Endothelial cell (in vitro differentiated cells): Measurements from ENCODE around the gene IQCM. TPM values are rescaled to one million over a fixed set of nuclear protein-coding genes. Genes with fewer than 3 reads are reported as not detected.
"Not testable (repeated sequence)": the region's sequence is repeated elsewhere in the genome, so short reads cannot be mapped to it uniquely, and the experiment has no call there.

Experiments used
- DNase-seq: peaks from one replicate; pipeline ENCODE4 v3.0.0; 2021; ENCODE audit warnings: low spot score
- H3K27ac Mint-ChIP-seq: one replicate; pipeline ENCODE4 v1.8.0; 2021; ENCODE audit warnings: mixed read lengths, inconsistent platforms; ENCODE audit not compliant: unreplicated experiment
- H3K27me3 Mint-ChIP-seq: one replicate; pipeline ENCODE4 v1.8.0; 2021; ENCODE audit warnings: mild to moderate bottlenecking, moderate library complexity, mixed read lengths, inconsistent platforms; ENCODE audit not compliant: unreplicated experiment
- H3K36me3 Mint-ChIP-seq: one replicate; pipeline ENCODE4 v1.8.0; 2021; ENCODE audit warnings: mild to moderate bottlenecking, low read depth, mixed read lengths, inconsistent platforms; ENCODE audit not compliant: unreplicated experiment
- H3K4me1 Mint-ChIP-seq: one replicate; pipeline ENCODE4 v1.8.0; 2021; ENCODE audit warnings: mild to moderate bottlenecking, mixed read lengths, inconsistent platforms; ENCODE audit not compliant: unreplicated experiment
- H3K4me3 Mint-ChIP-seq: one replicate; pipeline ENCODE4 v1.8.0; 2021; ENCODE audit warnings: mild to moderate bottlenecking, mixed read lengths, inconsistent platforms; ENCODE audit not compliant: unreplicated experiment
- H3K9me3 Mint-ChIP-seq: one replicate; pipeline ENCODE4 v1.8.0; 2021; ENCODE audit warnings: mixed read lengths, inconsistent platforms; ENCODE audit not compliant: unreplicated experiment
- CTCF ChIP-seq: fragments of 200-600 bp; sonication (generic); IDR thresholded peaks from one replicate; pipeline ENCODE4 v1.5.0; 2021; ENCODE audit warnings: antibody characterized with exemption; ENCODE audit not compliant: unreplicated experiment
- total RNA-seq: library from RNA; stranded (reverse); fragmentation: NEBNext Ultra II Directional; extraction: Animal tissue kit (Norgen Biotek cat#: 25700); gene quantifications from one replicate; pipeline ENCODE4 v1.2.1, GENCODE V29; 2021; ENCODE audit not compliant: unreplicated experiment

Gene IQCM
- total RNA-seq, 1 donor from 2014 or later, result not detected

DNA sequence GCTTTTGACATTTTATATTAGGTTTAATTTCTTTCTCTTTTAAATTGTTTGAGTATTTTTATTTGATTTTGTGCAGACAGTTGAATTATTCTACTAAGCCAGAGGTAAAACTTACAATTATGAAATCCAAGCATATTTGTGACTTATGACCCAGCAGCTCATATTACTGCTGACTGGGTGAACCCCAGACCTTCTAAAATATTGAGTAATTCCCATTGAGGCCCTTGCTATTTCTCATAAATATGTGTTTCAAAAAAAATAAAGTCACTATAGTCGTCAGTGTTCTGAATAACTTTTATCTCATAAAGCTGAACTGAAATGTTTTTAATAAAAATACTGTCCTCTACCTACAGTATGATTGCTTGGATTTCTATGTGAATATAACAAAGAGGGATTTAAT is 303.1 kb downstream of the IQCM start:
- H3K4me3 Mint-ChIP-seq, result no peak overlapping the region
- TF ChIP-seq CTCF, result no peak

GRCh38 chr4:149511558-149512298 is 303.9 kb downstream of the IQCM start:
- no peak for TF ChIP-seq CTCF
- Mint-ChIP-seq H3K4me1 (no peaks in the 10 kb centered on the region), H3K36me3 (no peaks in the 10 kb centered on the region), H3K9me3 (no peaks in the 10 kb centered on the region), H3K4me3 (no peak overlapping the region), H3K27ac (no peak overlapping the region), H3K27me3 (no peaks in the 10 kb centered on the region)
- DNase-seq, result no peak

More for the DNA sequence above, 303.1 kb downstream of the IQCM start:
- DNase-seq, result no peak
- Mint-ChIP-seq H3K27ac (no peak overlapping the region), H3K36me3 (no peaks in the 10 kb centered on the region), H3K4me1 (no peaks in the 10 kb centered on the region), H3K9me3 (no peaks in the 10 kb centered on the region), H3K27me3 (no peaks in the 10 kb centered on the region)

GRCh38 chr4:149507309-149507708 is 308.3 kb downstream of the IQCM start:
- H3K9me3 Mint-ChIP-seq, H3K4me1 Mint-ChIP-seq, H3K36me3 Mint-ChIP-seq, DNase-seq, H3K4me3 Mint-ChIP-seq, H3K27ac Mint-ChIP-seq, H3K27me3 Mint-ChIP-seq: not testable (repeated sequence)

DNA sequence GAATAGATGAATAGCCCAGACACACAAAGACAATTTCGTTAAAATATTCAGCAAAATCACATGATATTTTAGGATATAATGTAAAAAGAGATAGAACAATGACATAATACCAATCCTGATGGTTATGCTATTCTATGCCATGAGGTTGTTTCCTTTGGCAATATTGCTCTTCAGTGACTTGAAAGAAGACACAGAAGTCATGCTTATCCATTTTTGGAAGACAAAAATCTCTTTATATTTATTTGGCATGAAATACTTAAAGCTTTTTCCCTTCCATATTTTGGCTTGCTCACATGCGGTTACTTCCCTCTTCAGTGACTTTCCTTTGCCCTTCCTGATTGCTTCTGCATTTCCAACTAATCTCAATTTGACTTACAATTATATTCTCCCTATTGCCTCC is 314.8 kb downstream of the IQCM start:
- peaks cover 3% of the 10 kb centered on the region for H3K36me3 Mint-ChIP-seq
- DNase-seq, result no peak
- no peaks in the 10 kb centered on the region for H3K4me1 Mint-ChIP-seq
- peaks cover 4% of the 10 kb centered on the region for H3K9me3 Mint-ChIP-seq
- no peak overlapping the region for H3K4me3 Mint-ChIP-seq
- no peak for TF ChIP-seq CTCF
- H3K27me3 Mint-ChIP-seq, result no peaks in the 10 kb centered on the region
- H3K27ac Mint-ChIP-seq, result no peak overlapping the region

GRCh38 chr4:149499726-149500125 is 315.9 kb downstream of the IQCM start:
- Mint-ChIP-seq H3K4me3 (no peak overlapping the region), H3K36me3 (peaks cover 3% of the 10 kb centered on the region), H3K27me3 (no peaks in the 10 kb centered on the region), H3K9me3 (peaks cover 4% of the 10 kb centered on the region), H3K4me1 (no peaks in the 10 kb centered on the region), H3K27ac (no peak overlapping the region)
- TF ChIP-seq CTCF, result no peak
- no peak for DNase-seq
